HEK293 (cell line): ENCODE data around the gene OR52E2.

Experiments
- CTCF ChIA-PET: fragments of 350-600 bp; formaldehyde crosslinking; extraction: SDS; loops from one replicate; lab custom pipeline; 2021; ENCODE audit warnings: antibody characterized with exemption; lab: Yijun Ruan, JAX
- POLR2A ChIA-PET: fragments of 300-600 bp; formaldehyde crosslinking; extraction: SDS; loops from one replicate; lab custom pipeline; 2020; ENCODE audit warnings: antibody characterized with exemption, inconsistent platforms; lab: Yijun Ruan, JAX
- H3K27ac ChIP-seq: fragments of 200-500 bp; sonication (Bioruptor generic); 2 replicates; pipeline ENCODE4 v1.5.1; 2014; ENCODE audit warnings: low read depth, low read length, control low read depth, inconsistent platforms; ENCODE audit errors: extremely low read depth
- H3K36me3 ChIP-seq, 2 experiments: fragments of 200-500 bp in 1 of 2; sonication (Bioruptor generic) in 1 of 2; 1 replicate in 1 of 2; 2 replicates in 1 of 2; pipeline ENCODE4 v1.5.1; 2014 to 2017; ENCODE audit warnings: inconsistent platforms in 2 of 2, low read length in 2 of 2; ENCODE audit not compliant: control insufficient read depth in 2 of 2, insufficient read depth in 1 of 2
- H3K4me1 ChIP-seq: fragments of 200-500 bp; sonication (Bioruptor generic); 2 replicates; pipeline ENCODE4 v1.5.1; 2014; ENCODE audit warnings: mild to moderate bottlenecking, low read length, inconsistent platforms; ENCODE audit not compliant: control insufficient read depth, insufficient read depth
- H3K4me3 ChIP-seq: 2 replicates; pipeline ENCODE4 v1.5.1; 2011; ENCODE audit warnings: low read depth, mild to moderate bottlenecking, control low read depth, low read length, moderate library complexity
- H3K9me3 ChIP-seq: fragments of 200-500 bp; sonication (Bioruptor generic); 2 replicates; pipeline ENCODE4 v1.5.1; 2014; ENCODE audit warnings: low read depth, low read length, inconsistent platforms; ENCODE audit not compliant: control insufficient read depth, insufficient read depth
- GLI4 ChIP-seq: fragments of 450-650 bp; formaldehyde crosslinking; IDR thresholded peaks from 2 replicates; pipeline ENCODE4 v1.5.1; 2016; ENCODE audit warnings: missing biosample characterization, missing genetic modification characterization
- IKZF3 ChIP-seq: fragments of 450-650 bp; IDR thresholded peaks from 2 replicates; pipeline ENCODE4 v1.5.0; 2018; ENCODE audit warnings: missing biosample characterization, mild to moderate bottlenecking, missing genetic modification characterization, moderate library complexity
- OVOL3 ChIP-seq: fragments of 450-650 bp; formaldehyde crosslinking; IDR thresholded peaks from 2 replicates; pipeline ENCODE4 v1.5.1; 2016; ENCODE audit warnings: missing biosample characterization, missing genetic modification characterization
- TCF7L2 ChIP-seq: IDR thresholded peaks from 2 replicates; pipeline ENCODE4 v1.6.1; 2011; ENCODE audit warnings: low read depth, mild to moderate bottlenecking, inconsistent platforms, low read length, moderate library complexity, borderline replicate concordance
- ZBTB1 ChIP-seq: fragments of 450-650 bp; formaldehyde crosslinking; IDR thresholded peaks from 2 replicates; pipeline ENCODE4 v1.5.1; 2016; ENCODE audit warnings: missing biosample characterization, missing genetic modification characterization
- ZIC2 ChIP-seq: fragments of 450-650 bp; formaldehyde crosslinking; IDR thresholded peaks from 2 replicates; pipeline ENCODE4 v1.5.1; 2016; ENCODE audit warnings: missing biosample characterization, missing genetic modification characterization
- ZNF2 ChIP-seq: fragments of 450-650 bp; formaldehyde crosslinking; IDR thresholded peaks from 2 replicates; pipeline ENCODE4 v1.5.1; 2016; ENCODE audit warnings: missing biosample characterization, missing genetic modification characterization
- ZNF473 ChIP-seq: fragments of 450-650 bp; formaldehyde crosslinking; IDR thresholded peaks from 2 replicates; pipeline ENCODE4 v1.5.1; 2017; ENCODE audit warnings: missing biosample characterization, missing genetic modification characterization
- ZNF501 ChIP-seq: fragments of 450-650 bp; formaldehyde crosslinking; IDR thresholded peaks from 2 replicates; pipeline ENCODE4 v1.5.1; 2016; ENCODE audit warnings: missing biosample characterization, missing genetic modification characterization
- ZNF548 ChIP-seq: fragments of 450-650 bp; formaldehyde crosslinking; IDR thresholded peaks from 2 replicates; pipeline ENCODE4 v1.5.1; 2016; ENCODE audit warnings: missing biosample characterization, missing genetic modification characterization
- ZNF626 ChIP-seq: fragments of 450-650 bp; sonication (Bioruptor Pico); formaldehyde crosslinking; IDR thresholded peaks from 2 replicates; pipeline ENCODE4 v1.5.1; 2018; ENCODE audit warnings: missing biosample characterization, missing genetic modification characterization, inconsistent platforms
- ZNF830 ChIP-seq: fragments of 450-650 bp; IDR thresholded peaks from 2 replicates; pipeline ENCODE4 v1.5.0; 2018; ENCODE audit warnings: missing biosample characterization, missing genetic modification characterization, low read depth, mild to moderate bottlenecking, moderate library complexity
- TF ChIP-seq, protein P1 (sequence below): fragments of 450-650 bp; formaldehyde crosslinking; IDR thresholded peaks from 2 replicates; pipeline ENCODE4 v1.5.1; 2016; ENCODE audit warnings: missing biosample characterization, missing genetic modification characterization
- TF ChIP-seq, protein P2 (sequence below): fragments of 450-650 bp; formaldehyde crosslinking; IDR thresholded peaks from 2 replicates; pipeline ENCODE4 v1.5.1; 2016; ENCODE audit warnings: missing biosample characterization, missing genetic modification characterization
- TF ChIP-seq, protein P3 (sequence below): fragments of 450-650 bp; formaldehyde crosslinking; IDR thresholded peaks from 2 replicates; pipeline ENCODE4 v1.5.1; 2016; ENCODE audit warnings: missing biosample characterization, missing genetic modification characterization
- TF ChIP-seq, protein P4 (sequence below): fragments of 450-650 bp; formaldehyde crosslinking; IDR thresholded peaks from 2 replicates; pipeline ENCODE4 v1.5.1; 2016; ENCODE audit warnings: missing biosample characterization, missing genetic modification characterization, borderline replicate concordance
- TF ChIP-seq, protein P5 (sequence below): fragments of 450-650 bp; formaldehyde crosslinking; conservative IDR thresholded peaks from 2 replicates; pipeline ENCODE4 v1.5.1; 2016; ENCODE audit warnings: low read depth, missing biosample characterization, missing genetic modification characterization
- TF ChIP-seq, protein P6 (sequence below): fragments of 450-650 bp; formaldehyde crosslinking; IDR thresholded peaks from 2 replicates; pipeline ENCODE4 v1.5.1; 2016; ENCODE audit warnings: missing biosample characterization, missing genetic modification characterization

OR52E2 gene

DNA sequence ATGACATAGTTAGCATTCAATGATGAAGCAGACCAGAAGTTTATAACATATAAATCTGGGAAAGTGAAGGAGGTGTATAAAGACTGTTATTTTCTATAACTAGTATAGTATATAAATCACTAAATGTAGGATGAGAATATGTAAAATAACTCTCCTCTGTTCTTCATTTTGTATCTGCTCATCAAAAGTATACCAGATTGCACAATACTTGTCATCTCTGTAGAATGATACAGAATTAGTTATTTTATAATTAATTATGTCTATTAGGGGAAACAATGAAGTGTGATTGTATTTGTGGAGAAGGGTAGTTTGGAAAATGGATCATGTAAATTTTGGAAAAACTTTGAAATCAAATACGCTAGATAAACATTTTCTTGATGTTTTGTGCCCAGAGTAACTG is 46.4 kb downstream of the OR52E2 start:
- H3K27ac ChIP-seq = no peak overlapping the region
- H3K9me3 ChIP-seq = no peaks in the 10 kb centered on the region
- ChIA-PET POLR2A (no interaction called here), CTCF (no interaction called here)
- H3K36me3 ChIP-seq = no peaks in the 10 kb centered on the region
- TF ChIP-seq TCF7L2 = no peak
- TF ChIP-seq, protein P1, sequence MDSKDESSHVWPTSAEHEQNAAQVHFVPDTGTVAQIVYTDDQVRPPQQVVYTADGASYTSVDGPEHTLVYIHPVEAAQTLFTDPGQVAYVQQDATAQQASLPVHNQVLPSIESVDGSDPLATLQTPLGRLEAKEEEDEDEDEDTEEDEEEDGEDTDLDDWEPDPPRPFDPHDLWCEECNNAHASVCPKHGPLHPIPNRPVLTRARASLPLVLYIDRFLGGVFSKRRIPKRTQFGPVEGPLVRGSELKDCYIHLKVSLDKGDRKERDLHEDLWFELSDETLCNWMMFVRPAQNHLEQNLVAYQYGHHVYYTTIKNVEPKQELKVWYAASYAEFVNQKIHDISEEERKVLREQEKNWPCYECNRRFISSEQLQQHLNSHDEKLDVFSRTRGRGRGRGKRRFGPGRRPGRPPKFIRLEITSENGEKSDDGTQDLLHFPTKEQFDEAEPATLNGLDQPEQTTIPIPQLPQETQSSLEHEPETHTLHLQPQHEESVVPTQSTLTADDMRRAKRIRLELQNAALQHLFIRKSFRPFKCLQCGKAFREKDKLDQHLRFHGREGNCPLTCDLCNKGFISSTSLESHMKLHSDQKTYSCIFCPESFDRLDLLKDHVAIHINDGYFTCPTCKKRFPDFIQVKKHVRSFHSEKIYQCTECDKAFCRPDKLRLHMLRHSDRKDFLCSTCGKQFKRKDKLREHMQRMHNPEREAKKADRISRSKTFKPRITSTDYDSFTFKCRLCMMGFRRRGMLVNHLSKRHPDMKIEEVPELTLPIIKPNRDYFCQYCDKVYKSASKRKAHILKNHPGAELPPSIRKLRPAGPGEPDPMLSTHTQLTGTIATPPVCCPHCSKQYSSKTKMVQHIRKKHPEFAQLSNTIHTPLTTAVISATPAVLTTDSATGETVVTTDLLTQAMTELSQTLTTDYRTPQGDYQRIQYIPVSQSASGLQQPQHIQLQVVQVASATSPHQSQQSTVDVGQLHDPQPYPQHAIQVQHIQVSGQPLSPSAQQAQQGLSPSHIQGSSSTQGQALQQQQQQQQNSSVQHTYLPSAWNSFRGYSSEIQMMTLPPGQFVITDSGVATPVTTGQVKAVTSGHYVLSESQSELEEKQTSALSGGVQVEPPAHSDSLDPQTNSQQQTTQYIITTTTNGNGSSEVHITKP (tag by site-specific recombination) = no peak
- TF ChIP-seq ZIC2 (tag by site-specific recombination) = no peak
- TF ChIP-seq, protein P2, sequence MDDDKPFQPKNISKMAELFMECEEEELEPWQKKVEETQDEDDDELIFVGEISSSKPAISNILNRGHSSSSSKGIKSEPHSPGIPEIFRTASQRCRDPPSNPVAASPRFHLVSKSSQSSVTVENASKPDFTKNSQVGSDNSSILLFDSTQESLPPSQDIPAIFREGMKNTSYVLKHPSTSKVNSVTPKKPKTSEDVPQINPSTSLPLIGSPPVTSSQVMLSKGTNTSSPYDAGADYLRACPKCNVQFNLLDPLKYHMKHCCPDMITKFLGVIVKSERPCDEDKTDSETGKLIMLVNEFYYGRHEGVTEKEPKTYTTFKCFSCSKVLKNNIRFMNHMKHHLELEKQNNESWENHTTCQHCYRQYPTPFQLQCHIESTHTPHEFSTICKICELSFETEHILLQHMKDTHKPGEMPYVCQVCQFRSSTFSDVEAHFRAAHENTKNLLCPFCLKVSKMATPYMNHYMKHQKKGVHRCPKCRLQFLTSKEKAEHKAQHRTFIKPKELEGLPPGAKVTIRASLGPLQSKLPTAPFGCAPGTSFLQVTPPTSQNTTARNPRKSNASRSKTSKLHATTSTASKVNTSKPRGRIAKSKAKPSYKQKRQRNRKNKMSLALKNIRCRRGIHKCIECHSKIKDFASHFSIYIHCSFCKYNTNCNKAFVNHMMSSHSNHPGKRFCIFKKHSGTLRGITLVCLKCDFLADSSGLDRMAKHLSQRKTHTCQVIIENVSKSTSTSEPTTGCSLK (tag by site-specific recombination) = no peak
- TF ChIP-seq, protein P3, sequence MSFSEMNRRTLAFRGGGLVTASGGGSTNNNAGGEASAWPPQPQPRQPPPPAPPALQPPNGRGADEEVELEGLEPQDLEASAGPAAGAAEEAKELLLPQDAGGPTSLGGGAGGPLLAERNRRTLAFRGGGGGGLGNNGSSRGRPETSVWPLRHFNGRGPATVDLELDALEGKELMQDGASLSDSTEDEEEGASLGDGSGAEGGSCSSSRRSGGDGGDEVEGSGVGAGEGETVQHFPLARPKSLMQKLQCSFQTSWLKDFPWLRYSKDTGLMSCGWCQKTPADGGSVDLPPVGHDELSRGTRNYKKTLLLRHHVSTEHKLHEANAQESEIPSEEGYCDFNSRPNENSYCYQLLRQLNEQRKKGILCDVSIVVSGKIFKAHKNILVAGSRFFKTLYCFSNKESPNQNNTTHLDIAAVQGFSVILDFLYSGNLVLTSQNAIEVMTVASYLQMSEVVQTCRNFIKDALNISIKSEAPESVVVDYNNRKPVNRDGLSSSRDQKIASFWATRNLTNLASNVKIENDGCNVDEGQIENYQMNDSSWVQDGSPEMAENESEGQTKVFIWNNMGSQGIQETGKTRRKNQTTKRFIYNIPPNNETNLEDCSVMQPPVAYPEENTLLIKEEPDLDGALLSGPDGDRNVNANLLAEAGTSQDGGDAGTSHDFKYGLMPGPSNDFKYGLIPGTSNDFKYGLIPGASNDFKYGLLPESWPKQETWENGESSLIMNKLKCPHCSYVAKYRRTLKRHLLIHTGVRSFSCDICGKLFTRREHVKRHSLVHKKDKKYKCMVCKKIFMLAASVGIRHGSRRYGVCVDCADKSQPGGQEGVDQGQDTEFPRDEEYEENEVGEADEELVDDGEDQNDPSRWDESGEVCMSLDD (tag by site-specific recombination) = no peak
- TF ChIP-seq ZNF830 (tag by site-specific recombination) = no peak
- no peak for TF ChIP-seq ZBTB1 (tag by site-specific recombination)
- TF ChIP-seq ZNF473 = no peak
- TF ChIP-seq ZNF501 (tag by site-specific recombination) = no peak
- no peak for TF ChIP-seq OVOL3
- no peak for TF ChIP-seq ZNF2
- no peak for TF ChIP-seq GLI4 (tag by site-specific recombination)
- TF ChIP-seq, protein P4, sequence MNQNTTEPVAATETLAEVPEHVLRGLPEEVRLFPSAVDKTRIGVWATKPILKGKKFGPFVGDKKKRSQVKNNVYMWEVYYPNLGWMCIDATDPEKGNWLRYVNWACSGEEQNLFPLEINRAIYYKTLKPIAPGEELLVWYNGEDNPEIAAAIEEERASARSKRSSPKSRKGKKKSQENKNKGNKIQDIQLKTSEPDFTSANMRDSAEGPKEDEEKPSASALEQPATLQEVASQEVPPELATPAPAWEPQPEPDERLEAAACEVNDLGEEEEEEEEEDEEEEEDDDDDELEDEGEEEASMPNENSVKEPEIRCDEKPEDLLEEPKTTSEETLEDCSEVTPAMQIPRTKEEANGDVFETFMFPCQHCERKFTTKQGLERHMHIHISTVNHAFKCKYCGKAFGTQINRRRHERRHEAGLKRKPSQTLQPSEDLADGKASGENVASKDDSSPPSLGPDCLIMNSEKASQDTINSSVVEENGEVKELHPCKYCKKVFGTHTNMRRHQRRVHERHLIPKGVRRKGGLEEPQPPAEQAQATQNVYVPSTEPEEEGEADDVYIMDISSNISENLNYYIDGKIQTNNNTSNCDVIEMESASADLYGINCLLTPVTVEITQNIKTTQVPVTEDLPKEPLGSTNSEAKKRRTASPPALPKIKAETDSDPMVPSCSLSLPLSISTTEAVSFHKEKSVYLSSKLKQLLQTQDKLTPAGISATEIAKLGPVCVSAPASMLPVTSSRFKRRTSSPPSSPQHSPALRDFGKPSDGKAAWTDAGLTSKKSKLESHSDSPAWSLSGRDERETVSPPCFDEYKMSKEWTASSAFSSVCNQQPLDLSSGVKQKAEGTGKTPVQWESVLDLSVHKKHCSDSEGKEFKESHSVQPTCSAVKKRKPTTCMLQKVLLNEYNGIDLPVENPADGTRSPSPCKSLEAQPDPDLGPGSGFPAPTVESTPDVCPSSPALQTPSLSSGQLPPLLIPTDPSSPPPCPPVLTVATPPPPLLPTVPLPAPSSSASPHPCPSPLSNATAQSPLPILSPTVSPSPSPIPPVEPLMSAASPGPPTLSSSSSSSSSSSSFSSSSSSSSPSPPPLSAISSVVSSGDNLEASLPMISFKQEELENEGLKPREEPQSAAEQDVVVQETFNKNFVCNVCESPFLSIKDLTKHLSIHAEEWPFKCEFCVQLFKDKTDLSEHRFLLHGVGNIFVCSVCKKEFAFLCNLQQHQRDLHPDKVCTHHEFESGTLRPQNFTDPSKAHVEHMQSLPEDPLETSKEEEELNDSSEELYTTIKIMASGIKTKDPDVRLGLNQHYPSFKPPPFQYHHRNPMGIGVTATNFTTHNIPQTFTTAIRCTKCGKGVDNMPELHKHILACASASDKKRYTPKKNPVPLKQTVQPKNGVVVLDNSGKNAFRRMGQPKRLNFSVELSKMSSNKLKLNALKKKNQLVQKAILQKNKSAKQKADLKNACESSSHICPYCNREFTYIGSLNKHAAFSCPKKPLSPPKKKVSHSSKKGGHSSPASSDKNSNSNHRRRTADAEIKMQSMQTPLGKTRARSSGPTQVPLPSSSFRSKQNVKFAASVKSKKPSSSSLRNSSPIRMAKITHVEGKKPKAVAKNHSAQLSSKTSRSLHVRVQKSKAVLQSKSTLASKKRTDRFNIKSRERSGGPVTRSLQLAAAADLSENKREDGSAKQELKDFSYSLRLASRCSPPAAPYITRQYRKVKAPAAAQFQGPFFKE (tag by site-specific recombination) = no peak
- no peak for TF ChIP-seq ZNF626 (tag by site-specific recombination)
- TF ChIP-seq ZNF548 (tag by site-specific recombination) = no peak
- TF ChIP-seq, protein P5, sequence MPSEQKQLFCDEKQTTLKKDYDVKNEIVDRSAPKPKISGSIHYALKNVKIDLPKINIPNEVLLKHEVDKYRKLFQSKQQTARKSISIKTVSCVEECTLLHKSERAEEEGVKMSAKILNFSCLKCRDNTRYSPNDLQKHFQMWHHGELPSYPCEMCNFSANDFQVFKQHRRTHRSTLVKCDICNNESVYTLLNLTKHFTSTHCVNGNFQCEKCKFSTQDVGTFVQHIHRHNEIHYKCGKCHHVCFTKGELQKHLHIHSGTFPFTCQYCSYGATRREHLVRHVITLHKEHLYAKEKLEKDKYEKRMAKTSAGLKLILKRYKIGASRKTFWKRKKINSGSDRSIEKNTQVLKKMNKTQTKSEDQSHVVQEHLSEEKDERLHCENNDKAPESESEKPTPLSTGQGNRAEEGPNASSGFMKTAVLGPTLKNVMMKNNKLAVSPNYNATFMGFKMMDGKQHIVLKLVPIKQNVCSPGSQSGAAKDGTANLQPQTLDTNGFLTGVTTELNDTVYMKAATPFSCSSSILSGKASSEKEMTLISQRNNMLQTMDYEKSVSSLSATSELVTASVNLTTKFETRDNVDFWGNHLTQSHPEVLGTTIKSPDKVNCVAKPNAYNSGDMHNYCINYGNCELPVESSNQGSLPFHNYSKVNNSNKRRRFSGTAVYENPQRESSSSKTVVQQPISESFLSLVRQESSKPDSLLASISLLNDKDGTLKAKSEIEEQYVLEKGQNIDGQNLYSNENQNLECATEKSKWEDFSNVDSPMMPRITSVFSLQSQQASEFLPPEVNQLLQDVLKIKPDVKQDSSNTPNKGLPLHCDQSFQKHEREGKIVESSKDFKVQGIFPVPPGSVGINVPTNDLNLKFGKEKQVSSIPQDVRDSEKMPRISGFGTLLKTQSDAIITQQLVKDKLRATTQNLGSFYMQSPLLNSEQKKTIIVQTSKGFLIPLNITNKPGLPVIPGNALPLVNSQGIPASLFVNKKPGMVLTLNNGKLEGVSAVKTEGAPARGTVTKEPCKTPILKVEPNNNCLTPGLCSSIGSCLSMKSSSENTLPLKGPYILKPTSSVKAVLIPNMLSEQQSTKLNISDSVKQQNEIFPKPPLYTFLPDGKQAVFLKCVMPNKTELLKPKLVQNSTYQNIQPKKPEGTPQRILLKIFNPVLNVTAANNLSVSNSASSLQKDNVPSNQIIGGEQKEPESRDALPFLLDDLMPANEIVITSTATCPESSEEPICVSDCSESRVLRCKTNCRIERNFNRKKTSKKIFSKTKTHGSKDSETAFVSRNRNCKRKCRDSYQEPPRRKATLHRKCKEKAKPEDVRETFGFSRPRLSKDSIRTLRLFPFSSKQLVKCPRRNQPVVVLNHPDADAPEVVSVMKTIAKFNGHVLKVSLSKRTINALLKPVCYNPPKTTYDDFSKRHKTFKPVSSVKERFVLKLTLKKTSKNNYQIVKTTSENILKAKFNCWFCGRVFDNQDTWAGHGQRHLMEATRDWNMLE (tag by site-specific recombination) = no peak
- no peak for TF ChIP-seq IKZF3 (tag by site-specific recombination)
- TF ChIP-seq, protein P6, sequence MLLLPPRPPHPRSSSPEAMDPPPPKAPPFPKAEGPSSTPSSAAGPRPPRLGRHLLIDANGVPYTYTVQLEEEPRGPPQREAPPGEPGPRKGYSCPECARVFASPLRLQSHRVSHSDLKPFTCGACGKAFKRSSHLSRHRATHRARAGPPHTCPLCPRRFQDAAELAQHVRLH = no peak
- TF ChIP-seq, all 188 proteins: peak for 0
- H3K4me1 ChIP-seq = no peaks in the 10 kb centered on the region
- H3K4me3 ChIP-seq = no peak overlapping the region
